ENCODE measurements around the gene KLRC4.

KLRC4 gene

GRCh38 chr12:10364815-10365622, 44.5 kb downstream of the KLRC4 start:
- H3K36me3 ChIP-seq (ENCODE audit: insufficient read depth): no peaks in the 10 kb centered on the region
- no peak for TF ChIP-seq CTCF (conservative IDR thresholded peaks at IDR 0.05; ENCODE audit: low read depth, low read length)
- H4K20me1 ChIP-seq (ENCODE audit: insufficient read depth): no peaks in the 10 kb centered on the region
- H2AFZ ChIP-seq (ENCODE audit: low read depth): no peak overlapping the region
- peaks cover 11% of the 10 kb centered on the region for H3K4me1 ChIP-seq (ENCODE audit: low read depth, poor library complexity, severe bottlenecking)
- H3K4me3 ChIP-seq (IDR thresholded peaks at IDR 0.05; ENCODE audit: insufficient read depth, low read depth, low read length): no peak overlapping the region
- H3K79me2 ChIP-seq (ENCODE audit: insufficient read depth, low read depth): no peaks in the 10 kb centered on the region
- H3K9ac ChIP-seq: no peak overlapping the region
- H3K27ac ChIP-seq: no peak overlapping the region
- H3K4me2 ChIP-seq: peak overlapping the region; percentile 83
- peaks cover 13% of the 10 kb centered on the region for H3K27me3 ChIP-seq (ENCODE audit: insufficient read depth, low read depth)

- H3K36me3 ChIP-seq (ENCODE audit: insufficient read depth): no peaks in the 10 kb centered on the region
- H3K9ac ChIP-seq: no peak overlapping the region
- H3K27me3 ChIP-seq (ENCODE audit: insufficient read depth, low read depth): peaks cover 13% of the 10 kb centered on the region
- peak overlapping the region; percentile 83 for H3K4me2 ChIP-seq
- no peak for TF ChIP-seq CTCF (conservative IDR thresholded peaks at IDR 0.05; ENCODE audit: low read depth, low read length)
- H3K4me3 ChIP-seq (IDR thresholded peaks at IDR 0.05; ENCODE audit: insufficient read depth, low read depth, low read length): no peak overlapping the region
- no peaks in the 10 kb centered on the region for H3K79me2 ChIP-seq (ENCODE audit: insufficient read depth, low read depth)
- no peaks in the 10 kb centered on the region for H4K20me1 ChIP-seq (ENCODE audit: insufficient read depth)
- no peak overlapping the region for H2AFZ ChIP-seq (ENCODE audit: low read depth)
- peaks cover 11% of the 10 kb centered on the region for H3K4me1 ChIP-seq (ENCODE audit: low read depth, poor library complexity, severe bottlenecking)
- H3K27ac ChIP-seq: no peak overlapping the region
Measured at GRCh38 chr12:10363914-10364814, 45.4 kb downstream of the KLRC4 start.

- H3K79me2 ChIP-seq (ENCODE audit: insufficient read depth, low read depth): no peaks in the 10 kb centered on the region
- no peak for TF ChIP-seq CTCF (conservative IDR thresholded peaks at IDR 0.05; ENCODE audit: low read depth, low read length)
- H2AFZ ChIP-seq (ENCODE audit: low read depth): no peak overlapping the region
- peaks cover 11% of the 10 kb centered on the region for H3K4me1 ChIP-seq (ENCODE audit: low read depth, poor library complexity, severe bottlenecking)
- H3K27ac ChIP-seq: no peak overlapping the region
- H3K4me2 ChIP-seq: no peak overlapping the region; the same call in 1 of the 2 replicates
- peaks cover 13% of the 10 kb centered on the region for H3K27me3 ChIP-seq (ENCODE audit: insufficient read depth, low read depth)
- H3K4me3 ChIP-seq (IDR thresholded peaks at IDR 0.05; ENCODE audit: insufficient read depth, low read depth, low read length): no peak overlapping the region
- H3K36me3 ChIP-seq (ENCODE audit: insufficient read depth): no peaks in the 10 kb centered on the region
- no peaks in the 10 kb centered on the region for H4K20me1 ChIP-seq (ENCODE audit: insufficient read depth)
- H3K9ac ChIP-seq: no peak overlapping the region
Measured at GRCh38 chr12:10363658-10363913, 46.0 kb downstream of the KLRC4 start.

GRCh38 chr12:10362828-10363657, 46.5 kb downstream of the KLRC4 start:
- Histone ChIP-seq H4K20me1 (ENCODE audit: insufficient read depth) (no peaks in the 10 kb centered on the region), H3K4me2 (no peak overlapping the region), H3K4me3 (IDR thresholded peaks at IDR 0.05; ENCODE audit: insufficient read depth, low read depth, low read length) (no peak overlapping the region), H3K9ac (no peak overlapping the region), H3K27me3 (ENCODE audit: insufficient read depth, low read depth) (peaks cover 13% of the 10 kb centered on the region), H3K27ac (no peak overlapping the region), H3K79me2 (ENCODE audit: insufficient read depth, low read depth) (no peaks in the 10 kb centered on the region), H3K4me1 (ENCODE audit: low read depth, poor library complexity, severe bottlenecking) (peaks cover 11% of the 10 kb centered on the region), H3K36me3 (ENCODE audit: insufficient read depth) (no peaks in the 10 kb centered on the region), H2AFZ (ENCODE audit: low read depth) (no peak overlapping the region)
- TF ChIP-seq CTCF (conservative IDR thresholded peaks at IDR 0.05; ENCODE audit: low read depth, low read length): no peak
